ENCODE measurements around the gene ADNP2. TPM values are rescaled to one million over a fixed set of nuclear protein-coding genes. Genes with fewer than 3 reads are reported as not detected.

ADNP2 gene
- total RNA-seq, 4 donors from 2014 or later: 16.0 to 30.1 (median 22.3) TPM

GRCh38 chr18:80148326-80149199 is 39.5 kb downstream of the ADNP2 start:
- no peak for DNase-seq
- no peaks in the 10 kb centered on the region for H3K9me3 ChIP-seq
- in situ Hi-C loops (cut with MboI; ENCODE audit: low pct_ligation_motif_present in 1 of 4, low pct_unique_long_range_greater_than_20kb in 1 of 4, low sequenced_read_pairs in 3 of 4): no loop called here
- no peak for TF ChIP-seq CTCF (IDR thresholded peaks at IDR 0.05)
- TF ChIP-seq POLR2AphosphoS5 (IDR thresholded peaks at IDR 0.05): no peak
- no peak for TF ChIP-seq EP300 (IDR thresholded peaks at IDR 0.05; ENCODE audit: low read depth)
- TF ChIP-seq POLR2A (IDR thresholded peaks at IDR 0.05): no peak
- no peaks in the 10 kb centered on the region for H3K36me3 ChIP-seq
- intact Hi-C loops (cut with DNase I; ENCODE audit: low total_unique reads): no loop called here
- H3K27me3 ChIP-seq: no peaks in the 10 kb centered on the region
- WGBS, 2 donors (ENCODE audit: low coverage in 1 of 2): 50 to 62% methylated on average over 3 to 34 of the region's 34 CpGs
- H3K4me3 ChIP-seq: peak overlapping the region; percentile 35 to 60 (median 46)
- H3K4me1 ChIP-seq: peaks cover 0 to 33% (median 5%) of the 10 kb centered on the region in 4 donors
- peak overlapping the region; percentile 62 to 77 (median 70) for H3K27ac ChIP-seq

GRCh38 chr18:80149667-80150066 is 40.6 kb downstream of the ADNP2 start:
- H3K9me3 ChIP-seq: no peaks in the 10 kb centered on the region
- no peaks in the 10 kb centered on the region for H3K36me3 ChIP-seq
- no peak for TF ChIP-seq POLR2AphosphoS5 (IDR thresholded peaks at IDR 0.05)
- TF ChIP-seq EP300 (IDR thresholded peaks at IDR 0.05; ENCODE audit: low read depth): no peak
- TF ChIP-seq POLR2A (IDR thresholded peaks at IDR 0.05): no peak
- TF ChIP-seq CTCF (IDR thresholded peaks at IDR 0.05): no peak
- H3K27me3 ChIP-seq: no peaks in the 10 kb centered on the region
- in situ Hi-C loops (cut with MboI; ENCODE audit: low pct_ligation_motif_present in 1 of 4, low pct_unique_long_range_greater_than_20kb in 1 of 4, low sequenced_read_pairs in 3 of 4): no loop called here
- no peak overlapping the region for H3K4me3 ChIP-seq
- H3K4me1 ChIP-seq: peaks cover 0 to 25% (median 5%) of the 10 kb centered on the region in 4 donors
- no peak for DNase-seq
- intact Hi-C loops (cut with DNase I; ENCODE audit: low total_unique reads): no loop called here
- no peak overlapping the region for H3K27ac ChIP-seq

- in situ Hi-C loops (cut with MboI; ENCODE audit: low pct_ligation_motif_present in 1 of 4, low pct_unique_long_range_greater_than_20kb in 1 of 4, low sequenced_read_pairs in 3 of 4): no loop called here
- intact Hi-C loops (cut with DNase I; ENCODE audit: low total_unique reads): no loop called here
- no peak for DNase-seq
- no peak overlapping the region for H3K27ac ChIP-seq
- no peaks in the 10 kb centered on the region for H3K36me3 ChIP-seq
- 72 to 92% methylated on average over 2 to 6 of the region's 6 CpGs for WGBS, 2 donors (ENCODE audit: low coverage in 1 of 2)
- no peaks in the 10 kb centered on the region for H3K27me3 ChIP-seq
- H3K4me3 ChIP-seq: no peak overlapping the region
- no peak for TF ChIP-seq POLR2A (IDR thresholded peaks at IDR 0.05)
- TF ChIP-seq CTCF (IDR thresholded peaks at IDR 0.05): peak in 4 of 5 experiments; percentile 10 to 32 (median 28)
- H3K4me1 ChIP-seq: peaks cover 0 to 2% (median 0%) of the 10 kb centered on the region in 4 donors
- no peaks in the 10 kb centered on the region for H3K9me3 ChIP-seq
These were observed 45.2 kb downstream of the ADNP2 start for GRCh38 chr18:80154293-80154692.

- DNase-seq: peak; percentile 81
- TF ChIP-seq CTCF (IDR thresholded peaks at IDR 0.05) (peak; percentile 85 to 98 (median 94)), POLR2A (IDR thresholded peaks at IDR 0.05) (no peak)
- in situ Hi-C loops (cut with MboI; ENCODE audit: low pct_ligation_motif_present in 1 of 4, low pct_unique_long_range_greater_than_20kb in 1 of 4, low sequenced_read_pairs in 3 of 4) (no loop called here), intact Hi-C loops (cut with DNase I; ENCODE audit: low total_unique reads) (no loop called here)
- Histone ChIP-seq H3K4me3 (no peak overlapping the region), H3K36me3 (no peaks in the 10 kb centered on the region), H3K4me1 (no peaks in the 10 kb centered on the region), H3K9me3 (no peaks in the 10 kb centered on the region), H3K27me3 (no peaks in the 10 kb centered on the region), H3K27ac (no peak overlapping the region)
- 29 to 37% methylated on average over 8 of the region's 8 CpGs for WGBS, 2 donors (ENCODE audit: low coverage in 1 of 2)
These were observed 48.8 kb downstream of the ADNP2 start for GRCh38 chr18:80157708-80158343.

Data from transverse colon (tissue), 4 donors.